NCI-H2171 treated with DMSO at 0.1 percent for 48 hours (cell line): ENCODE measurements around the gene LDLRAD3.
A peak's percentile ranks its signal among the peaks of the same experiment; 100 is the strongest.
"Not testable (repeated sequence)": the region's sequence is repeated elsewhere in the genome, so short reads cannot be mapped to it uniquely, and the experiment has no call there.

Experiments
- DNase-seq: peaks from one replicate; lab custom pipeline; 2025; lab: John Stamatoyannopoulos, UW

LDLRAD3 gene

DNA sequence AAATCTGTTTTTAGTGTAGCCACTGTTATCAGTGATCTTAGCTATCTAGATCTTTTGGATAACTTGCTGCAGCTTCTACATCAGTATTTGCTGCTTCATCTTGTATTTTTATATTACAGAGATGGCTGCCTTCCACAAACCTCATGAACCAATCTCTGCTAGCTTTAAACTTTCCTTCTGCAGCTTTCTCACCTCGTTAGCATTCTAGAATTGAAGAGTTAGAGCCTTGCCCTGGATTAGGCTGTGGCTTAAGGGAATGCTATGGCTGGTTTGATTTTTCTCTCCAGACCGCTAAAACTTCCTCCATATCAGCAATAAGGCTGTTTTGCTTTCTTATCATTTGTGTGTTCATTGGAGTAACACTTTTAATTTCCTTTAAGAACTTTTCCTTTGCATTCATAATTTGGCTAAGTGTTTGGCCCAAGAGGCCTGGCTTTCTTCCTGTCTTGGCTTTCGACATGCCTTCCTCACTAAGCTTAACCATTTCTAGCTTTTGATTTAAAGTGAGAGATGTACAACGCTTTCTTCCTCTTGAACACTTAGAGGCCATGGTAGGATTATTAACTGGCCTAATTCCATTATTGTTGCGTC is 51.9 kb downstream of the LDLRAD3 start:
- DNase-seq = no peak

DNA sequence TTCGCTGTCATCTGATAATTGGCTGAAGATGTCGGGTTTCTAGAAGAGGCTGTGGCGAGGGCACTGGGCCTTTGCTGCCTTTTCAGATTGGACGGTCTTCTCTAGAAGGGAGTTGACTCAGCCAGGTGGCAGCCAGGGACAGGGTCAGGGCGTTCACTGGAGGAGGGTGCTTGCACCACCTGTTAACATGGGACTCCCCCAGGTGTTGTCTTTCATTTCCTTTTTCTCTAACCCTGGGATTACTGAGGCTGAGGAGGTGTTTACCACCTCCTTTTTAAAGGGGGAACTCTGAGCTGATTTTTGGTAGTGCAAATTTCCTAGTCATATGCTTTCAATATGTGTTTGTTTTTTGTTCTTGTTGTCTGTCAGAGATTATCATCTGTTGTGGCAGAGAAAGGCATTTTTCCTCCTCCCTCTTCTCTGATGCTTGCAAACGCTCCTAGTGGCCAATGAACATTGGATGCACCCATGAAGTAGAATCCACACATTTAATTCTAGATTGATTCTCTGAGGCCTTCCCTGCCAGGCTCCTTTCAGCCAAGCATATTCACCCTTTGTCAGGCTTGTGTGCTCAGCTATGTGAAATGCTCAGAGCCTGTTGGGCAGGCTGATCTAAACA is 54.1 kb downstream of the LDLRAD3 start:
- peak; percentile 53 for DNase-seq

- no peak for DNase-seq
Measured at GRCh38 chr11:35998634-35999033, 54.8 kb downstream of the LDLRAD3 start.

DNA sequence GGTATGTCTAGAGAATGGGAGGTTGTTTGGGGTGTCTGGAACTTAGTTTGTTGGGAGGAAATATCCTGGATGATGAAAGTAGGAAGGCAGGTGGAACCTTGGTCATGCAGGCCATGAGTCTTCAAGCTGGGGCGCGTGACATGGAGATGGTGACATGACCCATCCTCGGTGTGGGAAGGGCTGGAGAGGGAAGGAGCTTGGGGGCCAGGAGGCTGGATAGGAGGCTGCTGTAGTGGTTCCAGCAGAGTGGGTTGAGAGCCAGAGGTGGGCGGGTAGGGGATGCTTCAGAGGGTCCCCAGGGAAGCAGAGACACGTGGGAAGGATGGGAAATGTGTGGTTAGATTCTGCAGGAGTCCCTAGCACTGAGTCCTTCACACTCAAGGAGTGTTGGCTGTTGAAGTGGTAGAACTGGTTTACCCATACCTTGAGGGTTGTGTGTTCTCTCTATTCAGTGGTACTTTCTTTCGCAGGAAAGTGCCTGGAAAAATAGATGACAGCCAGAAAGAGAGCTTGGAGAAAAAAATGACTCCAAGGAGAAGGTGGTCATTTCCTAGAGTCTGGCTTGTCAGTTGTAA is 56.8 kb downstream of the LDLRAD3 start:
- DNase-seq = no peak

DNA sequence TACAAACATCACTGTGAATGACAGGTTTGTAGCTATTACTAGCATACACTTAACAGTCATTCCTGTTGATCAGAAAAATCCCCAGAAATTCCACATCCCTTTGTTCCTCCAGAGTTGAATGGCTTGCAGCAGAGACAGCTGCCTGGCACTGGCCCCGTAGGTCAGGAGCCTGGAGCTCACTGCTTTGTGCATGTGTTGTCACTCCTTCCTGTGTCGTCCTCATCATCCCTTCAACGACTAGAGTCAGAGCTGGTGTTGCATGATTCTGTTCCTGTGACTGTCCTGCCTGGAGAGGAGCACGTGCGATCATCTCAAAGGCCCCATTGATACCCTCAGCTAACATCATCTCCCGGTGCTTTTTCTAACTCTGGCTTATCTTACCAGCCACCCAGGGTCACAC is 58.3 kb downstream of the LDLRAD3 start:
- no peak for DNase-seq

- DNase-seq = no peak
Measured at GRCh38 chr11:36002796-36003195, 58.9 kb downstream of the LDLRAD3 start.

GRCh38 chr11:36006556-36006955 is 62.7 kb downstream of the LDLRAD3 start:
- DNase-seq = no peak

- DNase-seq = no peak
Measured at GRCh38 chr11:36007127-36007655, 63.3 kb downstream of the LDLRAD3 start.

DNA sequence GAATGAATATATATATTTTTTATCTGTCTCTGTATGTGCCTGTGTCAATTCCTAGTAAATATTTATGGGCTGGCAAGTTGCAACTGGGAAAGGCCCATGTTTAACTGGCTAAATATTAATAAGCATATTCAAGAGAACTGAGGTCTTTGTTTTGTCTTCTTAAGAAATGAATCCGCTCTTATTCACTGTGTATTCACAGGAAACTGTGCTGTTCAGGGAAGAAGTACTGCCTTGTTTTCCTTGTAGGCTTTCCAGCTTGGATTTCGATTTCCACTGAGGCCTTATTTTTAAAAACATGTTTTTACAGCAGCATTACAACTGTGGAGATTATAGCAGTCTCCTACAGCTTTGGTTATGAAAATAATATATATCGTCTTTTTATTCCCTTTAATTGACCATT is 64.7 kb downstream of the LDLRAD3 start:
- DNase-seq = no peak

DNA sequence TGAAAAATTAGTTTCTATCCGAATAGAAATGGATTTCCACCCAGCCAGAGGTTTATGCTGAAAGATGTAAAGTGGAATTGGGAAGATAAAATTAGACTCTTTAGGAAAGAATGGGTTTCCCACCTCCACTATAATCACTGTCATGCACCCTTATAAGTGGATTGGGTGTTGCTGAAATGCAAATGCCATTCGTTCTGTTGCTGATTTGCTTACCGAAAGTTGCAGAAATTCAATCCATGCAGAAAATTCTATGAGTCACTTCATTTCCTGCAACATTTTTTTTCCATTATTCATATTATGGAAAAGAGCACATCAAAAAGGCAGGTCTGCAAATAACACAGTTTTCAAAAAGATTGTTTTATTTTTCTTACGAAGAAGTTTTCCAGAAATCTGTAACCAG is 65.6 kb downstream of the LDLRAD3 start:
- peak; percentile 71 for DNase-seq

GRCh38 chr11:36010010-36010740 is 66.3 kb downstream of the LDLRAD3 start:
- DNase-seq = peak; percentile 91

DNA sequence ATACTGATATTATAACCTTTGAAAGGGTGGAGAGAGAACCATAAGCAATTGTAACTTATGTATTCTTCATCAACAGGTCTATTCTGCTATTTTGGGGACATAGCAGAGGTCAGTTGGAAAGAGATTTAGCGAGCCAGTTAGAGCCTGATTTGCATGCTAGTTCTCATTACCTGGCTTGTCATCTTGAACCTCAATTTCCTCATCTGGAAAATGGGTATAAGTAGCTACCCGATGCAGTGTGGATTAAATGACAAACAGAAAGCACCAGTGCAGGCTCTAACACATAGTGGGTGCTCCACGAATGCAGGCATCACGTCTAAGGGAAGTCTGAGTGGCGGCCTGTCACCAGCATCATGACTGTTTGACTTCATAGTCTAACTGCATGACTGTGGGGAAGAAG is 67.7 kb downstream of the LDLRAD3 start:
- DNase-seq = no peak

DNA sequence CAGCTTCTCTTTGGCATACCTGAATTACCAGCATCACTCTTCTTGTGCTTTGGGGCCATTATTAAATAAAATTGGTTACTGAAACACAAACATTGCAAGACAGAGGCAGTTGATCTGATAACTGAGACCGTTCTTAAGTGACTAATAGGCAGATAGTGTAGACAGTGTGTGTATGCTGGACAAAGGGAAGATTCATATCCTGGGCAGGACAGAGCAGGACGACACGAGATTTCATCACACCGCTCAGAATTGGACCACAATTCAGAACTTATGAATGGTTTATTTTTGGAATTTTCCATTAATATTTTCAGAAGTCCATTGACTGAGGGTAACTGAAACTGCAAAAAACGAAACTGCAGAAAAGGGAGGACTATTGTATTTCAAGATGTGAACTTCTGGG is 68.6 kb downstream of the LDLRAD3 start:
- no peak for DNase-seq

DNA sequence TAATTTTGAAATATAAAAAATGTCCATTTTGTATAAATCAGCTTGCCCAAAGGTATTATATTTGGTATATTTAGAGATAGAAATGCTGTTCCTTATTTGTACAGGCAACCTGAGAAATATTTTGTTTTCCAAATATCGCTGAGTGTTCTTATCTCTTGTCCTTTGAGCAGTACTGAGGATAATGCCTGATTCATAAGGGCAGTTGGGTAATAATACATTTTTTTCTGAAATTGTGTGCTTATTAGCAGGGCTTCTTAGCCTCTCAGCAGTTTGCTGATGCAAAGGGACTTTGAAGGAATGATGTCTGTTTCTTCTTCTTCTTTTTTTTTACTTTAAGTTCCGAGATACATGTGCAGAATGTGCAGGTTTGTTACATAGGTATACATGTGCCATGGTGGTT is 69.1 kb downstream of the LDLRAD3 start:
- DNase-seq = no peak

- DNase-seq = not testable (repeated sequence)
Measured at GRCh38 chr11:36013446-36013845, 69.6 kb downstream of the LDLRAD3 start.

GRCh38 chr11:36013950-36014897 is 70.4 kb downstream of the LDLRAD3 start:
- no peak for DNase-seq

DNA sequence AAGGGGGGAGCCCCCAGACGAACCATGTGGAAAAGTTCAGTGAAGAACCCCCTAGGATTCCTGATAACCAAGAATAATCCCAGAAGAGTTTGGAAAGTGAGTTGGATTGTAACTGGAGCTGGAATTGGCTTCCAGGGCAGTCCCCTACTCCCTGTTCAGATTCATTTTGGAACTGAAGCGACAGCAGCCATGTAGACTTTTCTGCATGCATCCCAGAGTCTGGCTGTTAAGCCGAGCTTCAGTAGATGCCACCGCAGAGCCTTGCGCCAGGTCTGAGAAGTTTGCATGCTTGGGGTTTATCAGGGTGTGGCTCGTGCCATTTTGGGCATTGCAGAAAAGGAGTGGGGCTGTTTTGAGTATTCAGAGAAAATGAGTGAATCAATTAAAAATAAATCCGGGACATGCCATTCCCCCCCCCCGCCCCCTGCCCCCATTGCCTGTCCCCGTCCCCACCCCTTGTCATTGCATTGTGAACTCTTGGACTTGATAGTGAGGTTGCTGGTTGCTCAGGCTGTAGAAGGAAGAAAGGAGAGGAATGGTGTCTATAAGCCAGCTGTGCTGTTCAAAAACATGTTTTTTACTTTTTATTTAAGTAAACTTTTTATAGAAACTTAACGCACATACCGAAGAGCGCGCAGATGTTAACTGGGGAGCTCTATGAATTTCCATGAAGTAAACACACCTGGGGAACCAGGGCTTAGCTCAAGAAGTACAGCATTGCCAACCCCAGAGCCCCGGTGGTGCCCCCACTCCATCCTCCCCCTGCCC is 71.2 kb downstream of the LDLRAD3 start:
- DNase-seq = no peak

DNA sequence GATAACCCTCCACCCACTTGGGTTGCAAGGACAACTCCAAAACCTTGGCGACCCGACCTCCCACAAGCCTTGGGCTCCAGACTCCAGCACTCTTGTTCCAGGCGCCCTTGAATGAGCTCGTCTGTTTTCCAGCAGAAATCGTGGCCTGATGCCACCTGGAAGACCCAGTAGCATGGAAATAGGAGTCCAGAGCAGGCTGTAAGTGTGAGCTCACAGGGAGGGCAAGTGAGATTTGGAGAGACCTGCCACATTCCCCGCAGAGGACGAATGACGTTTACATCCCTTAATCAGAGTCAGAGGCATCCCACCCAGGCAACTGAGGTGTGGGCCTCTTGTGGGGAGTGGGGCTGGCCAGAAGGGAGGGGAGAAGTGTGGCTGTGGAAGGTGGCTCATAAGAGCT is 71.9 kb downstream of the LDLRAD3 start:
- DNase-seq = peak; percentile 29

- no peak for DNase-seq
Measured at GRCh38 chr11:36016263-36016662, 72.4 kb downstream of the LDLRAD3 start.

GRCh38 chr11:36016709-36017108 is 72.8 kb downstream of the LDLRAD3 start:
- DNase-seq = no peak

- no peak for DNase-seq
Measured at GRCh38 chr11:36019005-36019596, 75.2 kb downstream of the LDLRAD3 start.
